Lower leg skin (tissue), 4 donors: Measurements from ENCODE around the gene ZNF33A. TPM values are rescaled to one million over a fixed set of nuclear protein-coding genes. Genes with fewer than 3 reads are reported as not detected.

Experiments used
- DNase-seq, 2 donors: peaks; one replicate each; pipeline ENCODE4 v3.0.0-alpha.2; 2019; ENCODE audit warnings: low spot score in 2 of 2
- H3K4me3 ChIP-seq: fragments of 200-600 bp; sonication (generic); 2 replicates; pipeline ENCODE4 v1.5.1; 2017; ENCODE audit warnings: mild to moderate bottlenecking, low read depth; ENCODE audit not compliant: poor library complexity, severe bottlenecking
- CTCF ChIP-seq, 3 donors: fragments of 450-650 bp; IDR thresholded peaks; one replicate each; pipeline ENCODE4 v1.5.1; 2016; ENCODE audit warnings: antibody characterized with exemption in 3 of 3, mild to moderate bottlenecking in 3 of 3, moderate library complexity in 2 of 3
- POLR2A ChIP-seq, 2 donors: fragments of 450-650 bp; IDR thresholded peaks; one replicate each; pipeline ENCODE4 v1.6.1; 2016 to 2017; ENCODE audit warnings: antibody characterized with exemption in 2 of 2, mild to moderate bottlenecking in 1 of 2, moderate library complexity in 1 of 2
- WGBS, 2 donors: methylation state at CpG; one replicate each; pipeline ENCODE4 v1.1.5; 2018; 5-methylcytosine and 5-hydroxymethylcytosine counted together
- intact Hi-C: fragments of 100-400 bp; cut with DNase I; formaldehyde crosslinking; loops from one replicate; pipeline ENCODE4 v1.15.0; 2023; ENCODE audit warnings: low total_unique reads
- total RNA-seq, 4 donors: library from RNA; depleted of rRNA; stranded (reverse); fragments of >200 nt; gene quantifications; one replicate each; pipeline ENCODE4 v1.1.0, GENCODE V29; 2016

ZNF33A gene
- total RNA-seq, 4 donors from 2014 or later, result 16.8 to 28.8 (median 23.0) TPM

DNA sequence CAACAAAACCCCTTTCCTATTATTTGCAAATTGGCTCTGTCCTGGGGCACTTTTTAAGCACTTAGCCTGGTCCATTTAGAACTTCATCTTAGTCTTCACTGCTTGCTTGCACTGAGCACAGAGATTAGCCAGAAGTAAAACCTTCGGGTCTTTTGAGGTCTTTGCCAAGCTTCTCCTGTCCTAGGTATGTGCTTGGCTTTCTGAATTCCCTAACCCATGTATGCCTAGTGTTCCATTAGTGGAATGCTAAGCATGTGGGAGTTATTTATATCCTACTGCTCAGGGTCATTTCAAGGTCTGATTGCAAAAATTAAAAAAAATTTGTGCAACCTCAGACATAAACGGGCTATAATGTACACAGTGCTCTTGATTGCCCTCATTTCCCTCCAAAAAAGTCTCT lies 101.7 kb downstream of the ZNF33A start:
- H3K4me3 ChIP-seq, result no peak overlapping the region
- TF ChIP-seq CTCF (IDR thresholded peaks at IDR 0.05) (no peak), POLR2A (IDR thresholded peaks at IDR 0.05) (no peak)
- DNase-seq, result no peak
- WGBS, 2 donors, result 92 to 97% methylated on average over 2 of the region's 2 CpGs
- intact Hi-C loops, result no loop called here

Other genes starting within 250 kb of the ZNF33A start
- gene ZNF248, start 153.1 kb upstream of the ZNF33A start, total RNA-seq, result 10 to 100 TPM in 1 of 4 donors, 1 to 10 TPM in 3; 7.1 to 10.2 (median 8.2) TPM
- 1 to 10 TPM; 5.3 to 9.2 (median 7.7) TPM for gene ZNF25, start 34.0 kb upstream of the ZNF33A start, total RNA-seq
- gene ZNF37A, start 83.7 kb downstream of the ZNF33A start, total RNA-seq, result 10 to 100 TPM in 1 of 4 donors, 1 to 10 TPM in 3; 6.5 to 11.3 (median 9.6) TPM